HUES48 (cell line): ENCODE measurements around the gene BANF2.
A peak's percentile ranks its signal among the peaks of the same experiment; 100 is the strongest.

Experiments used
- H3K27ac ChIP-seq: one replicate; pipeline ENCODE4 v1.7.0; 2013; ENCODE audit warnings: low read depth, low read length, inconsistent platforms
- H3K27me3 ChIP-seq: 2 replicates; pipeline ENCODE4 v1.6.1; 2013; ENCODE audit warnings: mild to moderate bottlenecking, low read length; ENCODE audit not compliant: control insufficient read depth, insufficient read depth
- H3K36me3 ChIP-seq: 2 replicates; pipeline ENCODE4 v1.6.1; 2013; ENCODE audit warnings: low read length; ENCODE audit not compliant: control insufficient read depth, insufficient read depth
- H3K4me1 ChIP-seq: 2 replicates; pipeline ENCODE4 v1.6.1; 2013; ENCODE audit warnings: mild to moderate bottlenecking, low read length; ENCODE audit not compliant: control insufficient read depth, insufficient read depth
- H3K4me3 ChIP-seq: 2 replicates; pipeline ENCODE4 v1.5.1; 2013; ENCODE audit warnings: mild to moderate bottlenecking, low read depth, low read length
- H3K9ac ChIP-seq: 2 replicates; pipeline ENCODE4 v1.6.1; 2013; ENCODE audit warnings: mild to moderate bottlenecking, low read depth, low read length, moderate library complexity
- H3K9me3 ChIP-seq: 2 replicates; pipeline ENCODE4 v1.6.1; 2013; ENCODE audit warnings: low read length; ENCODE audit not compliant: control insufficient read depth, insufficient read depth

The BANF2 gene

GRCh38 chr20:17751640-17752039, 51.9 kb downstream of the BANF2 start:
- Histone ChIP-seq H3K4me3 (no peak overlapping the region), H3K9ac (no peak overlapping the region), H3K27me3 (no peaks in the 10 kb centered on the region), H3K4me1 (peaks cover 20% of the 10 kb centered on the region), H3K27ac (no peak overlapping the region), H3K9me3 (no peaks in the 10 kb centered on the region), H3K36me3 (no peaks in the 10 kb centered on the region)

- no peaks in the 10 kb centered on the region for H3K9me3 ChIP-seq
- no peaks in the 10 kb centered on the region for H3K27me3 ChIP-seq
- no peaks in the 10 kb centered on the region for H3K36me3 ChIP-seq
- no peak overlapping the region for H3K4me3 ChIP-seq
- H3K4me1 ChIP-seq, result peaks cover 20% of the 10 kb centered on the region
- H3K9ac ChIP-seq, result no peak overlapping the region
- H3K27ac ChIP-seq, result peak overlapping the region; percentile 17
These were observed 52.7 kb downstream of the BANF2 start for GRCh38 chr20:17752459-17752858.

- Histone ChIP-seq H3K27me3 (no peaks in the 10 kb centered on the region), H3K27ac (no peak overlapping the region), H3K4me1 (peaks cover 20% of the 10 kb centered on the region), H3K9me3 (no peaks in the 10 kb centered on the region), H3K4me3 (no peak overlapping the region), H3K9ac (no peak overlapping the region), H3K36me3 (no peaks in the 10 kb centered on the region)
These were observed 53.8 kb downstream of the BANF2 start for GRCh38 chr20:17753516-17753915.

GRCh38 chr20:17756529-17756928, 56.8 kb downstream of the BANF2 start:
- no peak overlapping the region for H3K9ac ChIP-seq
- H3K4me3 ChIP-seq, result no peak overlapping the region
- no peaks in the 10 kb centered on the region for H3K36me3 ChIP-seq
- no peaks in the 10 kb centered on the region for H3K27me3 ChIP-seq
- peaks cover 17% of the 10 kb centered on the region for H3K4me1 ChIP-seq
- H3K27ac ChIP-seq, result no peak overlapping the region
- no peaks in the 10 kb centered on the region for H3K9me3 ChIP-seq

GRCh38 chr20:17757496-17757895, 57.7 kb downstream of the BANF2 start:
- Histone ChIP-seq H3K9me3 (no peaks in the 10 kb centered on the region), H3K9ac (no peak overlapping the region), H3K27me3 (no peaks in the 10 kb centered on the region), H3K4me1 (peaks cover 11% of the 10 kb centered on the region), H3K36me3 (no peaks in the 10 kb centered on the region), H3K4me3 (no peak overlapping the region), H3K27ac (no peak overlapping the region)

- no peak overlapping the region for H3K27ac ChIP-seq
- no peaks in the 10 kb centered on the region for H3K36me3 ChIP-seq
- H3K9me3 ChIP-seq, result no peaks in the 10 kb centered on the region
- H3K4me3 ChIP-seq, result no peak overlapping the region
- H3K9ac ChIP-seq, result no peak overlapping the region
- peaks cover 12% of the 10 kb centered on the region for H3K4me1 ChIP-seq
- H3K27me3 ChIP-seq, result no peaks in the 10 kb centered on the region
These were observed 58.2 kb downstream of the BANF2 start for GRCh38 chr20:17758010-17758409.

GRCh38 chr20:17758512-17758911, 58.7 kb downstream of the BANF2 start:
- Histone ChIP-seq H3K27me3 (no peaks in the 10 kb centered on the region), H3K4me1 (peaks cover 13% of the 10 kb centered on the region), H3K9me3 (no peaks in the 10 kb centered on the region), H3K4me3 (no peak overlapping the region), H3K27ac (no peak overlapping the region), H3K9ac (no peak overlapping the region), H3K36me3 (no peaks in the 10 kb centered on the region)

GRCh38 chr20:17759449-17759848, 59.7 kb downstream of the BANF2 start:
- Histone ChIP-seq H3K4me3 (no peak overlapping the region), H3K27me3 (no peaks in the 10 kb centered on the region), H3K27ac (no peak overlapping the region), H3K36me3 (no peaks in the 10 kb centered on the region), H3K9ac (no peak overlapping the region), H3K4me1 (peaks cover 13% of the 10 kb centered on the region), H3K9me3 (no peaks in the 10 kb centered on the region)

- Histone ChIP-seq H3K9ac (no peak overlapping the region), H3K4me3 (no peak overlapping the region), H3K9me3 (no peaks in the 10 kb centered on the region), H3K36me3 (no peaks in the 10 kb centered on the region), H3K27me3 (no peaks in the 10 kb centered on the region), H3K27ac (no peak overlapping the region), H3K4me1 (peaks cover 13% of the 10 kb centered on the region)
These were observed 61.8 kb downstream of the BANF2 start for GRCh38 chr20:17761604-17762003.

GRCh38 chr20:17762243-17762872, 62.6 kb downstream of the BANF2 start:
- H3K9me3 ChIP-seq, result no peaks in the 10 kb centered on the region
- H3K9ac ChIP-seq, result no peak overlapping the region
- no peaks in the 10 kb centered on the region for H3K36me3 ChIP-seq
- no peaks in the 10 kb centered on the region for H3K27me3 ChIP-seq
- H3K27ac ChIP-seq, result no peak overlapping the region
- no peak overlapping the region for H3K4me3 ChIP-seq
- H3K4me1 ChIP-seq, result peaks cover 13% of the 10 kb centered on the region

GRCh38 chr20:17762873-17763557, 63.2 kb downstream of the BANF2 start:
- H3K9me3 ChIP-seq, result no peaks in the 10 kb centered on the region
- H3K27ac ChIP-seq, result peak overlapping the region; percentile 17
- no peaks in the 10 kb centered on the region for H3K36me3 ChIP-seq
- H3K27me3 ChIP-seq, result no peaks in the 10 kb centered on the region
- no peak overlapping the region for H3K9ac ChIP-seq
- H3K4me1 ChIP-seq, result peaks cover 13% of the 10 kb centered on the region
- no peak overlapping the region for H3K4me3 ChIP-seq
